ENCODE results near the gene CRIP2. TPM values are rescaled to one million over a fixed set of nuclear protein-coding genes. Genes with fewer than 3 reads are reported as not detected.

Gene CRIP2
- total and polyA plus RNA-seq, 2 of the 13 experiments (the other 11 are each of a cell fraction or from before 2014, with no cell fraction given), result 31.6 to 37.9 TPM

GRCh38 chr14:105500726-105501101 lies 26.1 kb downstream of the CRIP2 start:
- peak overlapping the region; percentile 79; the same call in 1 of the 2 replicates for H3K9ac ChIP-seq (ENCODE audit: insufficient read depth, low read depth, low read length)
- no peaks in the 10 kb centered on the region for H3K36me3 ChIP-seq (replicated peaks in 1 of 2; ENCODE audit: control insufficient read depth in 1 of 2, insufficient read depth in 2 of 2, low read length in 2 of 2)
- POLR2A ChIA-PET, result interaction anchor here (1.4 to 1.8 kb wide), 2 partner anchors 9 to 27 kb away, joined by 5 to 7 read pairs; no protein-coding TSS in a partner anchor
- ATAC-seq, result no peak
- H3K4me2 ChIP-seq (ENCODE audit: low read depth, low read length), result peak overlapping the region; percentile 67; the same call in 1 of the 2 replicates
- in situ Hi-C loops (cut with HindIII; ENCODE audit: extremely low pct_ligation_motif_present, low pct_unique_long_range_greater_than_20kb) (no loop called here), intact Hi-C loops (cut with micrococcal nuclease; ENCODE audit: unreplicated experiment) (no loop called here)
- CTCF ChIA-PET (ENCODE audit: low intra/inter-chr PET ratio, low total read pairs), result no interaction called here
- no peak overlapping the region; a peak in 1 of 6 replicates for H3K4me3 ChIP-seq (replicated peaks in 1 of 3; ENCODE audit: insufficient read depth in 1 of 3, low read depth in 2 of 3, low read length in 3 of 3)
- H3K79me2 ChIP-seq (ENCODE audit: insufficient read depth, low read length), result peaks cover 7% of the 10 kb centered on the region
- no peak for DNase-seq (ENCODE audit: low spot score)
- 94% methylated on average over 10 of the region's 10 CpGs for WGBS (ENCODE audit: low lambda C conversion rate)
- H3K27me3 ChIP-seq (ENCODE audit: control insufficient read depth in 1 of 2, insufficient read depth in 2 of 2, low read length in 2 of 2), result peaks cover 0 to 7% of the 10 kb centered on the region in 2 experiments; a peak in 3 of 5 replicates
- H3K9me3 ChIP-seq (ENCODE audit: low read length), result no peaks in the 10 kb centered on the region
- no peak overlapping the region for H2AFZ ChIP-seq (ENCODE audit: low read length)
- no peak for FAIRE-seq
- H4K20me1 ChIP-seq (ENCODE audit: insufficient read depth, low read length), result no peaks in the 10 kb centered on the region
- peak overlapping the region; percentile 96 for H3K27ac ChIP-seq (ENCODE audit: extremely low read length, insufficient read depth, low read length)
- no TSS peak for BruUV-seq (replicated peaks)
- H3K4me1 ChIP-seq (ENCODE audit: insufficient read depth, low read length), result peaks cover 91% of the 10 kb centered on the region
- TF ChIP-seq AHR (CRISPR knock-in tag; IDR thresholded peaks at IDR 0.05) (no peak), ZGPAT (CRISPR knock-in tag; IDR thresholded peaks at IDR 0.05) (no peak), MAFF (IDR thresholded peaks at IDR 0.05; ENCODE audit: low read depth, low read length) (no peak), ZNF780A (CRISPR knock-in tag; IDR thresholded peaks at IDR 0.05) (no peak), MYC (CRISPR knock-in tag; IDR thresholded peaks at IDR 0.05; ENCODE audit: borderline replicate concordance) (no peak), SIX4 (CRISPR knock-in tag; IDR thresholded peaks at IDR 0.05) (no peak), FOXC1 (CRISPR knock-in tag; IDR thresholded peaks at IDR 0.05; ENCODE audit: borderline replicate concordance) (no peak), UBTF (CRISPR knock-in tag; IDR thresholded peaks at IDR 0.05) (no peak), EP300 (IDR thresholded peaks at IDR 0.05; ENCODE audit: low read depth in 2 of 2, low read length in 2 of 2) (no peak), EP300 (CRISPR knock-in tag; IDR thresholded peaks at IDR 0.05; ENCODE audit: borderline replicate concordance) (no peak), GPN1 (CRISPR knock-in tag; IDR thresholded peaks at IDR 0.05; ENCODE audit: borderline replicate concordance) (no peak), ZNF703 (CRISPR knock-in tag; IDR thresholded peaks at IDR 0.05; ENCODE audit: borderline replicate concordance) (no peak), CHD2 (IDR thresholded peaks at IDR 0.05; ENCODE audit: low read depth, low read length) (no peak), AGO2 (optimal IDR thresholded peaks at IDR 0.05; ENCODE audit: low read depth, low read length) (peak; percentile 20), DDIT3 (CRISPR knock-in tag; IDR thresholded peaks at IDR 0.05) (no peak), MTF2 (CRISPR knock-in tag; IDR thresholded peaks at IDR 0.05; ENCODE audit: borderline replicate concordance) (no peak), ZNF788 (CRISPR knock-in tag; IDR thresholded peaks at IDR 0.05; ENCODE audit: borderline replicate concordance) (no peak), ZC3H13 (CRISPR knock-in tag; IDR thresholded peaks at IDR 0.05) (0 out of 2 replicates have a peak, but pooled peaks have one; percentile 42), HNRNPL (IDR thresholded peaks at IDR 0.05; ENCODE audit: low read depth, low read length) (0 out of 2 replicates have a peak, but pooled peaks have one; percentile 2)
- TF ChIP-seq, protein P1, sequence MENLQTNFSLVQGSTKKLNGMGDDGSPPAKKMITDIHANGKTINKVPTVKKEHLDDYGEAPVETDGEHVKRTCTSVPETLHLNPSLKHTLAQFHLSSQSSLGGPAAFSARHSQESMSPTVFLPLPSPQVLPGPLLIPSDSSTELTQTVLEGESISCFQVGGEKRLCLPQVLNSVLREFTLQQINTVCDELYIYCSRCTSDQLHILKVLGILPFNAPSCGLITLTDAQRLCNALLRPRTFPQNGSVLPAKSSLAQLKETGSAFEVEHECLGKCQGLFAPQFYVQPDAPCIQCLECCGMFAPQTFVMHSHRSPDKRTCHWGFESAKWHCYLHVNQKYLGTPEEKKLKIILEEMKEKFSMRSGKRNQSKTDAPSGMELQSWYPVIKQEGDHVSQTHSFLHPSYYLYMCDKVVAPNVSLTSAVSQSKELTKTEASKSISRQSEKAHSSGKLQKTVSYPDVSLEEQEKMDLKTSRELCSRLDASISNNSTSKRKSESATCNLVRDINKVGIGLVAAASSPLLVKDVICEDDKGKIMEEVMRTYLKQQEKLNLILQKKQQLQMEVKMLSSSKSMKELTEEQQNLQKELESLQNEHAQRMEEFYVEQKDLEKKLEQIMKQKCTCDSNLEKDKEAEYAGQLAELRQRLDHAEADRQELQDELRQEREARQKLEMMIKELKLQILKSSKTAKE (CRISPR knock-in tag; IDR thresholded peaks at IDR 0.05; ENCODE audit: borderline replicate concordance), result no peak

Measured in HepG2 (cell line).